ENCODE measurements around the gene OGN. TPM values are rescaled to one million over a fixed set of nuclear protein-coding genes. Genes with fewer than 3 reads are reported as not detected.

OGN gene
- total and polyA plus RNA-seq, 2 of the 13 experiments (the other 11 are each of a cell fraction or from before 2014, with no cell fraction given): not detected

DNA sequence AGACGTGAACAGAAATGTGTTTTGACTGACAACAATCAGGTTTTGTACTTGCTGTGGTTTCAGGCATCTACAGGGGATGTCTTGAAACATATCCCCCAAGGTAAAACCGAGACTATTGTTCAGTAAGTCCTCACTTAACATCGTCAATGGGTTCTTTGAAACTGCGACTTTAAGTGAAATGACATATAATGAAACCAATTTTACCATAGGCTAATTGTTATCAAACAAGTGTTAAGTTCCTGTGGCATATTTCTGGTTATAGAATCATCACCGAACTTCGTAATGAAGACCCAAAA is 36.3 kb upstream of the OGN start (continued):
- TF ChIP-seq, protein P1, sequence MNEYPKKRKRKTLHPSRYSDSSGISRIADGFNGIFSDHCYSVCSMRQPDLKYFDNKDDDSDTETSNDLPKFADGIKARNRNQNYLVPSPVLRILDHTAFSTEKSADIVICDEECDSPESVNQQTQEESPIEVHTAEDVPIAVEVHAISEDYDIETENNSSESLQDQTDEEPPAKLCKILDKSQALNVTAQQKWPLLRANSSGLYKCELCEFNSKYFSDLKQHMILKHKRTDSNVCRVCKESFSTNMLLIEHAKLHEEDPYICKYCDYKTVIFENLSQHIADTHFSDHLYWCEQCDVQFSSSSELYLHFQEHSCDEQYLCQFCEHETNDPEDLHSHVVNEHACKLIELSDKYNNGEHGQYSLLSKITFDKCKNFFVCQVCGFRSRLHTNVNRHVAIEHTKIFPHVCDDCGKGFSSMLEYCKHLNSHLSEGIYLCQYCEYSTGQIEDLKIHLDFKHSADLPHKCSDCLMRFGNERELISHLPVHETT (CRISPR knock-in tag; conservative IDR thresholded peaks at IDR 0.05): no peak

DNA sequence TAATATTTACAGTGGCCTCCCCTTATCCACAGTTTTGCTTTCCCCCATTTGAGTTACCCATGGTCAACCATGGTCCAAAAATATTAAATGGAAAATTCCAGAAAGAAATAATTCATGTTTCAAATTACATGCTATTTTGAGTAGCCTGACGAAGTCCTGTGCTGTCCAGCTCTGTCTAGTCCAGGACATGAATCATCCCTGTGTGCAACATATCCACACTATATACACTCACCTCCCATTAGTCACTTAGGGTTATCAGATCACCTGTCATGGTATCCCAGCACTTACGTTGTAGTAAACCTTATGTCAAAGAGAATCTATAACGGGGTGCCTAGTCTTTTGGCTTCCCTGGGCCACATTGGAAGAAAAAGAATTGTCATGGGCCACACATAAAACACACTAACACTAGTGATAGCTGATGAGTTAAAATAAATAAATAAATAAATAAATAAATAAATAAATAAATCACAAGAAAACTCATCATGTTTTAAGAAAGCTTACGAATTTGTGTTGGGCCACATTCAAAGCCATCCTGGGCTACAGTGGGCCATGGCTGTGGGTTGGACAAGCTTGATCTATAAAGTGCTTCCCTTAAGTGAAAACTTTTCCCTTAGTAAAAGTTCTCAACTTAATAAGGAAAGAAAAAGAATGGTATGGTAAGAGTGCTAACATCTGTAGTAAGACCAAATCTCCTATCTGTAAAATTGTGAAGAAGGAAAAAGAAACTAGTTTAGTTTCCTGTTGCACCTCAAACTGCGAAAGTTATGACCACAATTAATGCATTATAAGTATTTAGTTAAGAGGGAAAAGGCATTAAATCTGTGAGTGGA is 35.8 kb upstream of the OGN start:
- no peak for DNase-seq (ENCODE audit: low spot score)
- TF ChIP-seq, protein P2, sequence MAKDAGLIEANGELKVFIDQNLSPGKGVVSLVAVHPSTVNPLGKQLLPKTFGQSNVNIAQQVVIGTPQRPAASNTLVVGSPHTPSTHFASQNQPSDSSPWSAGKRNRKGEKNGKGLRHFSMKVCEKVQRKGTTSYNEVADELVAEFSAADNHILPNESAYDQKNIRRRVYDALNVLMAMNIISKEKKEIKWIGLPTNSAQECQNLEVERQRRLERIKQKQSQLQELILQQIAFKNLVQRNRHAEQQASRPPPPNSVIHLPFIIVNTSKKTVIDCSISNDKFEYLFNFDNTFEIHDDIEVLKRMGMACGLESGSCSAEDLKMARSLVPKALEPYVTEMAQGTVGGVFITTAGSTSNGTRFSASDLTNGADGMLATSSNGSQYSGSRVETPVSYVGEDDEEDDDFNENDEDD (CRISPR knock-in tag; IDR thresholded peaks at IDR 0.05; ENCODE audit: borderline replicate concordance): no peak
- no peaks in the 10 kb centered on the region for H3K27me3 ChIP-seq (ENCODE audit: control insufficient read depth in 1 of 2, insufficient read depth in 2 of 2, low read length in 2 of 2)
- H3K4me1 ChIP-seq (ENCODE audit: insufficient read depth, low read length): no peaks in the 10 kb centered on the region
- H3K9me3 ChIP-seq (ENCODE audit: low read length): no peaks in the 10 kb centered on the region
- CTCF ChIA-PET (ENCODE audit: low intra/inter-chr PET ratio, low total read pairs): interaction anchor here (1.5 kb wide), 1 partner anchor 195 kb away, joined by 3 read pairs; no protein-coding TSS in a partner anchor
- no peaks in the 10 kb centered on the region for H3K36me3 ChIP-seq (replicated peaks in 1 of 2; ENCODE audit: control insufficient read depth in 1 of 2, insufficient read depth in 2 of 2, low read length in 2 of 2)
- no peaks in the 10 kb centered on the region for H3K79me2 ChIP-seq (ENCODE audit: insufficient read depth, low read length)
- no peak overlapping the region for H2AFZ ChIP-seq (ENCODE audit: low read length)
- 84% methylated on average over 5 of the region's 5 CpGs for WGBS (ENCODE audit: low lambda C conversion rate)
- H3K4me2 ChIP-seq (ENCODE audit: low read depth, low read length): no peak overlapping the region
- ATAC-seq: no peak
- FAIRE-seq: no peak
- H3K4me3 ChIP-seq (replicated peaks in 1 of 3; ENCODE audit: insufficient read depth in 1 of 3, low read depth in 2 of 3, low read length in 3 of 3): no peak overlapping the region
- in situ Hi-C loops (cut with HindIII; ENCODE audit: extremely low pct_ligation_motif_present, low pct_unique_long_range_greater_than_20kb) (loop anchor here (10.0 to 25.0 kb wide), 2 partner anchors 195 to 303 kb away; no protein-coding TSS in a partner anchor), intact Hi-C loops (cut with micrococcal nuclease; ENCODE audit: unreplicated experiment) (loop anchor here (5.0 kb wide), 1 partner anchor 303 kb away; no protein-coding TSS in a partner anchor)
- H3K27ac ChIP-seq (ENCODE audit: extremely low read length, insufficient read depth, low read length): no peak overlapping the region
- no peak overlapping the region for H3K9ac ChIP-seq (ENCODE audit: insufficient read depth, low read depth, low read length)
- BruUV-seq (replicated peaks): no TSS peak
- H4K20me1 ChIP-seq (ENCODE audit: insufficient read depth, low read length): no peaks in the 10 kb centered on the region
- POLR2A ChIA-PET: interaction anchor here (1.2 kb wide), 1 partner anchor 301 kb away, joined by 3 read pairs; no protein-coding TSS in a partner anchor

Measured in HepG2 (cell line).